Adrenal gland (tissue), 12 donors: ENCODE measurements around the gene ERICH6B. TPM values are rescaled to one million over a fixed set of nuclear protein-coding genes. Genes with fewer than 3 reads are reported as not detected.

Experiments
- DNase-seq, 7 donors: peaks; one replicate each; pipeline ENCODE4 v3.0.0-alpha.2; 2019 to 2020
- H3K27ac ChIP-seq, 5 donors: fragments of 200-600 bp; sonication (generic) in 4 of 5; 1 replicate in 3 of 5; 2 replicates in 2 of 5; pipeline versions ENCODE4 v1.5.1 to v1.8.0; 2016 to 2020; ENCODE audit warnings: mild to moderate bottlenecking in 1 of 5
- H3K27me3 ChIP-seq: fragments of 200-600 bp; 2 replicates; pipeline ENCODE4 v1.8.0; 2021
- H3K36me3 ChIP-seq, 2 donors: fragments of 200-600 bp; replicated peaks in 1 of 2; 1 replicate in 1 of 2; 2 replicates in 1 of 2; pipeline versions ENCODE4 v1.5.1 to v1.8.0; 2018 to 2022
- H3K4me1 ChIP-seq, 2 donors: fragments of 200-600 bp; replicated peaks in 1 of 2; 1 replicate in 1 of 2; 2 replicates in 1 of 2; pipeline versions ENCODE4 v1.5.1 to v1.8.0; 2018 to 2021
- H3K4me3 ChIP-seq, 4 donors: fragments of 200-600 bp; sonication (generic) in 3 of 4; one replicate each; pipeline ENCODE4 v1.5.1; 2016 to 2018
- H3K9me3 ChIP-seq, 3 donors: fragments of 200-600 bp; sonication (generic) in 1 of 3; replicated peaks in 1 of 3; 1 replicate in 2 of 3; 2 replicates in 1 of 3; pipeline versions ENCODE4 v1.5.1 to v1.8.0; 2016 to 2021
- CTCF ChIP-seq, 6 experiments: fragments of 450-650 bp in 4 of 6; fragments of 200-600 bp in 2 of 6; sonication (generic) in 1 of 6; IDR thresholded peaks; 1 replicate in 5 of 6; 2 replicates in 1 of 6; pipeline versions ENCODE4 v1.5.1 to v1.8.0; 2016 to 2021; ENCODE audit warnings: antibody characterized with exemption in 6 of 6, mild to moderate bottlenecking in 2 of 6, moderate library complexity in 1 of 6
- POLR2A ChIP-seq, 2 donors: fragments of 450-650 bp; IDR thresholded peaks; one replicate each; pipeline ENCODE4 v1.6.1; 2017; ENCODE audit warnings: antibody characterized with exemption in 2 of 2, mild to moderate bottlenecking in 2 of 2, moderate library complexity in 1 of 2
- WGBS, 4 donors: extraction: QIAGEN DNeasy Blood & Tissue Kit in 2 of 4; methylation state at CpG; one replicate each; pipeline versions ENCODE4 v1.1.5 to v1.1.7; 2013 to 2017; 5-methylcytosine and 5-hydroxymethylcytosine counted together
- intact Hi-C, 2 donors: fragments of 100-400 bp; cut with DNase I; formaldehyde crosslinking; loops; one replicate each; pipeline versions ENCODE4 v1.14.1 to v1.15.0; 2022 to 2023
- polyA plus RNA-seq, 3 donors: library from polyadenylated mRNA; stranded (reverse); fragments of 200-250 nt in 2 of 3; fragments of 350-450 nt in 1 of 3; fragmentation: Illumina TruSeq in 1 of 3; extraction: RNeasy Lipid Tissue Mini Kit (QIAGEN cat#74804) in 1 of 3; gene quantifications; one replicate each; pipeline ENCODE4 v1.2.3, GENCODE V29; 2013 to 2014
- total RNA-seq, 9 donors: library from RNA; depleted of rRNA in 4 of 9; stranded (reverse); fragments of >200 nt in 4 of 9; fragments of 120-200 nt in 1 of 9; fragmentation: NEBNext Ultra II Directional in 1 of 9; extraction: Animal tissue kit (Norgen Biotek cat#: 25700) in 1 of 9; gene quantifications; one replicate each; pipeline versions ENCODE4 v1.1.0 to v1.2.4, GENCODE V29; 2013 to 2023
- donor health status: healthy with polysubstance abuse.
- donor health status: Bipolar disorder and iron deficiency.
- donor health status: DM: yes; HTN: yes; CAD: no.
- donor health status: DM: no; HTN: no; CAD: no.
- donor health status: DM: no; HTN: no; CAD: no.
- donor health status: DM: yes; HTN: yes; CAD: no.

ERICH6B gene
- total and polyA plus RNA-seq, 12 donors: 0.06 TPM; not detected in 11

- Histone ChIP-seq H3K9me3 (no peaks in the 10 kb centered on the region), H3K27me3 (no peaks in the 10 kb centered on the region), H3K36me3 (peaks cover 0 to 24% of the 10 kb centered on the region in 2 donors), H3K4me1 (no peaks in the 10 kb centered on the region), H3K4me3 (no peak overlapping the region), H3K27ac (no peak overlapping the region)
- TF ChIP-seq CTCF (IDR thresholded peaks at IDR 0.05) (no peak), POLR2A (IDR thresholded peaks at IDR 0.05) (no peak)
- 89 to 92% (median 91%) methylated on average over 2 of the region's 2 CpGs for WGBS, 4 donors
- intact Hi-C loops: no loop called here
- DNase-seq: no peak
Measured at GRCh38 chr13:45538382-45538781, 77.2 kb downstream of the ERICH6B start.

- no peak for DNase-seq
- Histone ChIP-seq H3K27ac (no peak overlapping the region), H3K9me3 (no peaks in the 10 kb centered on the region), H3K27me3 (no peaks in the 10 kb centered on the region), H3K4me3 (no peak overlapping the region), H3K36me3 (peaks cover 0 to 28% of the 10 kb centered on the region in 2 donors), H3K4me1 (no peaks in the 10 kb centered on the region)
- WGBS, 4 donors: 75 to 100% (median 82%) methylated on average over 1 of the region's 1 CpG
- no peak for TF ChIP-seq CTCF (IDR thresholded peaks at IDR 0.05)
- no peak for TF ChIP-seq POLR2A (IDR thresholded peaks at IDR 0.05)
- intact Hi-C loops: no loop called here
Measured at GRCh38 chr13:45537516-45537915, 78.0 kb downstream of the ERICH6B start.

- TF ChIP-seq CTCF (IDR thresholded peaks at IDR 0.05) (no peak), POLR2A (IDR thresholded peaks at IDR 0.05) (no peak)
- Histone ChIP-seq H3K4me1 (no peaks in the 10 kb centered on the region), H3K4me3 (no peak overlapping the region), H3K36me3 (peaks cover 0 to 36% of the 10 kb centered on the region in 2 donors), H3K27ac (no peak overlapping the region), H3K27me3 (no peaks in the 10 kb centered on the region), H3K9me3 (no peaks in the 10 kb centered on the region)
- WGBS, 4 donors: 88 to 97% (median 91%) methylated on average over 2 of the region's 2 CpGs
- no peak for DNase-seq
- intact Hi-C loops: no loop called here
Measured at GRCh38 chr13:45536224-45536623, 79.3 kb downstream of the ERICH6B start.

- no peak for DNase-seq
- 88 to 92% (median 90%) methylated on average over 9 of the region's 9 CpGs for WGBS, 4 donors
- Histone ChIP-seq H3K27ac (no peak overlapping the region), H3K4me1 (peaks cover 0 to 6% of the 10 kb centered on the region in 2 donors), H3K36me3 (peaks cover 0 to 52% of the 10 kb centered on the region in 2 donors), H3K4me3 (no peak overlapping the region), H3K27me3 (no peaks in the 10 kb centered on the region), H3K9me3 (no peaks in the 10 kb centered on the region)
- intact Hi-C loops: no loop called here
- TF ChIP-seq POLR2A (IDR thresholded peaks at IDR 0.05): no peak
- no peak for TF ChIP-seq CTCF (IDR thresholded peaks at IDR 0.05)
Measured at GRCh38 chr13:45534604-45535003, 80.9 kb downstream of the ERICH6B start.
